DMS 273 treated with DMSO at 0.1 percent for 48 hours (cell line): ENCODE measurements around the gene DTX4.

Source experiments
- DNase-seq: peaks from one replicate; lab custom pipeline; 2025; lab: John Stamatoyannopoulos, UW

The DTX4 gene

DNA sequence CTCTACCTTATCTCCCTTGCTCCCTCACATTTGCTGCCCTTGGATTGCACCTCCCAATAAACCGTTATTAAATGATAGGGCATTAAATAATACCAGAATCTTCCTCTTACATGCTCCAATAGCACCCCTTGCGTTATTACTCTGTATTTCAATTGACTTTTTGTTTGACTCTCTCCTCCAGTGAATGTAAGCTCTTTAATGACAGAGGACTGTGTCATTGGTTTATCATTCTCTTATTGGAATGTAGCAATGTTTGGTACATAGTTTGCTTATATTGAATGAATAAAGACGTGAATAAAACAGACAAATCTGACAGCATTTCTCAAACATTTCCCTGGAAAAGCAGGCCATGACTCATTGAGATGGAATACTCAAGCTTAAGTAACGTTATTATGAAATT lies 49.5 kb downstream of the DTX4 start:
- DNase-seq, result no peak

DNA sequence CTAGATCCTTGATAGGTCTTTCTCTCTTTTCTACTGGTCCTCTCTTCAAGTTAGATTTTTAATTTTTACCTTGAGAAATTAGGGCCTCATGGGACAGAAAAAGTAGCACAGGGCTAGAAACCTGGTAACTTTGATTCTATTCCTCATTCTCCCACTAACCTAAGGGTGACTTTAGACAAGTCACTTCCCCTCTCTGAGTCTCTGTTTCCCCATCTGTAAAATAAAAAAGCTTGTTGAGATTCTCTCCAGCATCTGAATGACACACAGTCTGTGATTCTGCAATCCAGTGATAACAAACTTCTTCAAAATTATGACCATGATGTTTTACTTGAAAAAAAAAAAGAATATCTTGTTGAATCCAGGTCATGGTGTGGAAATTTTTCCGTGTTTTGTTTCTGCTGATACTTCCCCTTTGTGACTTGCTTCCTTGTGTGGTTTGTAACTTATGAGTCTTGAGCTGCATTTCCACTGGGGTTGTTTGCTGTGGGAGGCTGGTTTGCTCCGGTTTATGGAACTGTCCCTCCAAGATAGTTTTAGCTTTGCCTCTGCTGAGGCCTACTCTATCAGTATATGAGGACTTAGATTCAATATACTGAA lies 50.6 kb downstream of the DTX4 start:
- DNase-seq, result no peak

DNA sequence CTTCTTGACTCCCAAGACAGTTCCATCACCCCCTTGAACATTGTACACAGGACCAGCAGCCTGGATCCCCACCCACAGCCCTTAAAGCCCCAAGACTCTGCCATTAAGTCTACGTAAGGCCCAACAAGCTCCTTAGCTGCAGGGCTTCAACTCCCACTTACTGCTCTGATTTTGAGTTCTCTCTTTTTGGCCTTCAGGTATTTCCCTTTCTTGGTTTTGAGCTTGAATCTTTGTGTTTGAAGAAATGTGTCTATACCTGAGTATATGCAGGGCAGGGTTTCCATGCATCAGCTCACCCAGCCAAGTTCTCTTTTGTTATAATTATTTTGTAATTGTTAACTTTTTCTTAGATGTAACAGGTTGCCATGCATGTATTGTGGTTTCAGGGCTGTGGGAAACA lies 51.2 kb downstream of the DTX4 start:
- DNase-seq, result no peak

DNA sequence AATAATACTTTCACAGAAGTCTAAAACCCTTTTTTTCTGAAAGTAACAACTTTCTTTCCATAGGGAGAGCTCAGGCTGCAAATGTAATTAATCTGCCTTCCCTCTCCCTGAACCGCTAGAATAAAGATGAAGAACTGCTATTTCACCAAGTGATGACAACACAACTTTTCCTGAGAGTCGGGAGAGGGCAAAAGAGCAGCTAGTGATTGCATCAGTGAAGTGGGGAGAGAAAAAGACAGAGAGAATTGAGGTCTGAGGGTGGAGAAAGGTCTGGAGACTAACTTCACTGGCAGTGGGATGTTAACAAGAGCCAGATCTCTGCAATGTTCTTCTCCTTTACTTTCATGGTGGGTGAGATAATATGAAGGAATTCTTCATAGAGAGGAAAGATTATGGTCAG lies 51.7 kb downstream of the DTX4 start:
- no peak for DNase-seq

DNA sequence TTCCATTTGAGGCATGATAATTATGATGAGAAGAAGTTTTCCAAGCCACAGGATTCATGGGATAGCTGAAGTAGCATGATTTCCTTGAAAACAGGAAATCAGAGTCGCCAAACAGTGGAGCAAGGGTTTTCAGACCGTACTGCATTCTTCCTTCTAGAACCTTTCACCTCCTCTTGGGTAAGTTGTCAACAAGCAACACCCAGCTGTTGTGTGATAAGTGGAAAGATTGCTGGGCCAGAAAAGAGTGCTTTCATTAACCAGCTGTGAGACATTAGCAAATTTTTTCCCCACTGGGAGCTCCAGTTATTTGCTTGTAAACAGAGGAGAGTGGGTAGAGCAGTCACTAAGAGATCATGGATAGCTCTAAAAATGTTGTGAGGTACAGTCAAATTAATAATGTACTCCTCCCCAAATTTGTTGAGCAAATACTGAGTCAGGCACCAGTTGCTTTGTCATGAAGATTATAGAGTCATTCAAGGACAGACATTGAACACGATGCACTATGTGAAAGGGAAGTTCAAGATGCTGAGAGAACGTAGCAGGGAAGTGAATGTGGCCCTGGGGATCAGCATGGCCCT lies 52.5 kb downstream of the DTX4 start:
- no peak for DNase-seq

DNA sequence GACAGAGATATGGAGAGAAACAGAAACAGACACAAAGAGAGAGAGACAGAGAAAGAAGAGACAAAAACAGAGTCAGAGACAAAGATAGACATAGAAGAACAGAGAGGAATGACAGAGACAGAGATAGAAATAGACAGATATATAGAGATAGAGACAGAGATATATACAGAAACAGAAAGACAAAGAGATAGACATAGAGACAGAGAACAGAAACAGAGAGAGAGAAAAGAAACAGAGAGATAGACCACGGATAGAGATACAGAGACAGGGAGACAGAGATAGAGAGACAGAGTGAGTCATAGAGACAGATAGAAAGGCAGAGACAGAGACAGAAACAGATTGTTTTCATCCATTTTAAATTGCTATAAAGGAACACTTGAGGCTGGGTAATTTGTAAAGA lies 53.1 kb downstream of the DTX4 start:
- no peak for DNase-seq

DNA sequence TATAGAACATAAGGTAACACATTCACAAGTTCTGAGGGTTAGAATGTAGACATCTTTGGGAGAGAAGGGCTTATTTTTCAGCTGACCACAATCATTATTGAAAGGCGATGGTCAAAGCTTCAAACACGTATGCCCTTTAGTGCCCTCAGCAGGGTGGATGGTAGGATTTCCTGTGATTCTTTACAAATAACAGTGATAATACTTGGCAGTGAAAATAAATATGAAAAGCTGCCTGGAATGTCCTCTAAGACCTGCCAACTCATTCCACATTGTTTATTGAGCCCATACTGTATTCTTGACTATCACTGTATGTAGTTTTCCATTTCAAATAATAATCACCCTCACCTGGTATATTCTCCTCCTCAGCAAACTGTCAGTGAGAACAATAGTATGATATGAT lies 54.5 kb downstream of the DTX4 start:
- no peak for DNase-seq

DNA sequence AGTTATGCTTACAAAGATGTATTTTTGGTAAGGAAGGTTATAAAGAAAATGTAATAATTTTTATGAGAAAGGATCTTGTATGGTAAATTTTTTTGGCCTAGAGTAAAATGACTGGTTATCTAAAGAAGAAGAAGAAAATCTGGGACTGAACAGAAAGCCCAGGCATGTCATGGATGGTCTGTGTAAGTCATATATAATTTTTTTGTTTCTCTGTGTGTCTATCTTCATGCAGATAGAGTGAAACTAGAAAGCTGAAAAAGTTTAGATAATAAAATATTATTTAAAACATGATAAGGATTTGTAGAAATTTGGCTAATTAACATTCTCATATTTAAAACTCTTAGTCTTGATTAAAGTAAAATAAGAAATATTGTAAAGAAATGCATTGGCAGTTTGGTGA lies 68.4 kb downstream of the DTX4 start:
- no peak for DNase-seq

DNA sequence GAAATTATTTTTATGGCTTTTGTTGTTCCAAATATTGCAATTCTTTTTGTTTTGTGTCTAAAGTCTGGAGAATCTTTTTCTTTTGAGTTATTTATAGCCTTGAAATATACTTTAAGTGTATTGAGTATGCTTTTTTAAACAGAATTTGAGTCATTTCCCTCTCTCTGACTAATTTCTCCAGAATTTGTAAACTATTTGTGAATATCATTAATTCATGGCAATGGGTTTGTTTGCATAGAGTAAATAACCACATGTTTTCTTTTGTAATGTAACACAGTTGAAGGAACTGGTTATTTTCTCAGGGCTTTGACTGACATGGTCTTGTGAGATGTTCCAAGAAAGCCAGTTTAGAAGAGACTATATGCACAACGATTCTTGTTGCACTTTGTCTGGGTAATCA lies 71.7 kb downstream of the DTX4 start:
- no peak for DNase-seq

DNA sequence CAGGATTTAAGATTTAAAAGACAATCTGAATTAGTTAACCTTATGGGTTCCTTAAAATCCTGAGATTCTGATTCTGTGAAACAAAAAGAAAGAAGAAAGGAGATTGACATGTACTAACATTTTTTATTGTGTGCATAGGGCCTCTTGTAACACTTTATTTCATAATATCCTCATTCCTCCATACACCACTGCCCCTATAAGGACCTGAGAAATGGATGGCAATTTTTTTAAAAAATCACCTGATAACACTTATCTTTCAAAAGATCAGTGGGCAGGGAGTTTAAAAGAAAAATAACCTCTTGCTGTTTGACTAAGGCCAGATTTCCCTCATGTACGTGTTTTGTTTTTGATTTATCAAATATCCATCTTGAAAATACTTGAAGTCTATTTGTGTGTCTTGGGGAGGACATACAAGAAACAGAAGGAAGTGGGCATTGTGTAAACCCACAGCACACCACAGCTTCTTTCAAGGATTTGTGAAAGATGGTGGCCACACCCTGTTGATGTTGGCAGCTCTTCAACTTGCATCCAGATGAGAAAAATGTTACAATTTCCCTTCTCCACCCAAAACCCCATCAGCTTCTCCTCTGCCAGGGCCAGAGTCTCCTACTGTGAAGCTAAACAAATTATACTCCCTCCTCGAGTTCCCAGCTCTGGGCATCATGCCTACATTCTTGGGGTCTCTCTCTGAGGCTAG lies 75.7 kb downstream of the DTX4 start:
- no peak for DNase-seq

DNA sequence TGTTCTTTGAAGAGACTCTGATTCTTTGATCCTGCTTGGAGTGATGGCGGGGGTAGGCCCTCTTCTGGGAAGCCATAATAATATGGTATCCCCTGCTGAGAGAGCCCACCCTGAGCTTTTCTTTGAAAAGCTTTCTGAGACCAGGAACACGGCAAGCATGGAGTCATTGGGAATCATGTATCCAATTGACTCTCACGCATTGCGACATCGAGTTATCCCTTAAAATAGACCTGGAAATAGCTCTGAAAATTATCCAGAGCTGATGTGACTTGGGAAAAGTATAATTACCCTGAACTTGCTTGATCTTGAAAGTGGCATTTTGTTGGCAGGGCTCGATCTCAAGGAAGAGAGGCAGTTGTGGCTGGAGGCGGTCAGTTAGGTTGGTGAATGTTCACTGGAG lies 77.6 kb downstream of the DTX4 start:
- DNase-seq, result no peak

DNA sequence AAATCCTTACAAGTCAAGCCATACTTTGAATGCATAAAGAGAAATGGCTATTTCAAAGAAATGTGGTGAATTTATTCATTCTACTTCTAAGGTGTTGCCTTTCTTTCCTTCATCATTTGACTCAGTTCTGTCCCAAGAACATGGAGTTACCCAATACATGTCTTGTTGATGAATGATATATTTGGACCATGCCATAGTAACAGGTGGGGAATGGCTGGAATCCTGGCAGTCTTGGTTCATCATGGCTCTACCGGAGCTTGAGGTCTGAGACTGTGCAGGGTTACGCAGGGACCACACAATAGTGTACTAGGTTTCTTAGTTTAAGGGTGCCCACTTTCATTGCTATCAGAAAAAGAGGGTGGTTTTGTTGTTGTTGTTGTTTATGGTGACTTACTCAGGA lies 81.1 kb downstream of the DTX4 start:
- DNase-seq, result no peak

DNA sequence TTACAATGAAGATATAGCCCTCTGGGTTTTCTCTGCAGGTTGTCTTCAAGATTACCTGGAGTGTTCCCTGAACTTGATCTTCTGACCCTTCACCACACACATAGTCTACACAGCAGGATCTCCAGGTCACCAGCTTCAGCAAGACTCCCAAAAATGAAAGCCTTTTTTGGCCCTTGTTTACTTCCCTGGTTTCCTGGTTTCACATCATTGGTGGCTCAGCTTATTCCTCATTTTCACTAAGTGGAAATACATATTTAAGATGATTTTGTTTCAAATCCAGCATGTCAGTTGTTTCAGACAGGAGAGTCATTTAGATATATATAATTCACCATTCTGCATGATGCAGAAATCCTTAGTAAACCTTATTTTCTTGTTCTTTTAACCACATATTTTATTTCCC lies 82.4 kb downstream of the DTX4 start:
- no peak for DNase-seq

DNA sequence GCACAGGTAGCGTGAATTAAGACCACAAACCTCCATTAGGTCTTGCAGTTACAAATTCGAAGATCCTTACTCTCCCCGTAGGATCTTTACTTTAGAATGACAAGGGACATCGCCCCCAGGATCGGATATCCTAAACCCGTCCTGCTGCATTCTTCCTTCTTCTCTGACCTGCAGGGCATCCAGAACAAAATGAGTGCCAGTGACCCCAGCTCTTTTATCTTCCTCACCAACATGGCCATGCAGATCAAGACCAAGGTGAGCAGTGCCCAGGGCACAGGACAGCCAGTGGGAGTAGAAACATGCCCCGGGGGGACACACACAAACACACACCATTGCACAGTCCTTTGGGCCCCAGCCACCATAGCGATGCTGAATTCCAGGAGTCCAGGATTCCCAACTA lies 83.3 kb downstream of the DTX4 start:
- DNase-seq, result no peak
